ENCODE measurements around the gene MOGAT1. TPM values are rescaled to one million over a fixed set of nuclear protein-coding genes. Genes with fewer than 3 reads are reported as not detected.
"Not testable (repeated sequence)": the region's sequence is repeated elsewhere in the genome, so short reads cannot be mapped to it uniquely, and the experiment has no call there.

MOGAT1 gene
- polyA plus RNA-seq, 1 of the 3 experiments (the other 2 are of a cell fraction): not detected

DNA sequence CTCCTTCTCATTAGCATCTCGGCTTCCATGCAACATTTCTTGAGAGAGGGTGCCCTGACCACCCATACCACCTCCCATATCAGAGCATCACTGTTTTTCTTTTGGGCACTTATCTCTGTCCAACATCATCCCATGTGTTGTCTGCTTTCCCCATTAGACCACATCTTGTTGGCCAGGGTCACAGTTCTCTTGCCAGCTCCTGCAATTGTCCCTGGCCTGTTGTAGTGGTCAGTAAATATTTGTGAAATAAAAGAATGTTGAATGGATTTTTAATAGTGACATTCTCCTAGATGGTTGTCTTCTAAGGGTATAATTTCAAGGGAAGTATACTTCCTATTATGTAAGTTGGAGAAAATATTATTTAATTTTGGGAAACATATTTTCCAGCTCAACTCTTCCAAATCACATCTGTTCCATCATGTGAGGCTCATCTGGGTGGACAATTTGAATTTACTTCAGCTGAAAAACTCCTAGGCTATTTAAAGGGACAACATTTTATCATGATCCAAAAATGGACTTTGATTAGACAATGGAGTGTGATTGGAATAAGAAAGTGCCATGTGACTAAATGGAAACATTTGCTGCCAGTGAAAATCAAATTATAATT lies 83.0 kb downstream of the MOGAT1 start:
- H3K27me3 ChIP-seq (ENCODE audit: insufficient read depth): no peaks in the 10 kb centered on the region
- H3K4me1 ChIP-seq (ENCODE audit: control insufficient read depth in 1 of 2, insufficient read depth in 2 of 2, low read depth in 1 of 2, low read length in 1 of 2): peaks cover 0 to 16% of the 10 kb centered on the region in 2 experiments; a peak in 2 of 4 replicates
- CTCF ChIA-PET: interaction anchor here (1.0 to 1.4 kb wide), 3 partner anchors 37 to 149 kb away, joined by 3 read pairs; no protein-coding TSS in a partner anchor
- H3F3A ChIP-seq (replicated peaks; ENCODE audit: insufficient read depth): no peaks in the 10 kb centered on the region
- no peak overlapping the region for H3K4me3 ChIP-seq (ENCODE audit: low read depth in 2 of 2, low read length in 1 of 2)
- H2AFZ ChIP-seq (ENCODE audit: low read depth): no peak overlapping the region
- H3K79me2 ChIP-seq (ENCODE audit: insufficient read depth): no peaks in the 10 kb centered on the region
- no peak for TF ChIP-seq ELF1 (IDR thresholded peaks at IDR 0.05)
- TF ChIP-seq RFX5 (IDR thresholded peaks at IDR 0.05; ENCODE audit: low read length): no peak
- TF ChIP-seq, protein P1, sequence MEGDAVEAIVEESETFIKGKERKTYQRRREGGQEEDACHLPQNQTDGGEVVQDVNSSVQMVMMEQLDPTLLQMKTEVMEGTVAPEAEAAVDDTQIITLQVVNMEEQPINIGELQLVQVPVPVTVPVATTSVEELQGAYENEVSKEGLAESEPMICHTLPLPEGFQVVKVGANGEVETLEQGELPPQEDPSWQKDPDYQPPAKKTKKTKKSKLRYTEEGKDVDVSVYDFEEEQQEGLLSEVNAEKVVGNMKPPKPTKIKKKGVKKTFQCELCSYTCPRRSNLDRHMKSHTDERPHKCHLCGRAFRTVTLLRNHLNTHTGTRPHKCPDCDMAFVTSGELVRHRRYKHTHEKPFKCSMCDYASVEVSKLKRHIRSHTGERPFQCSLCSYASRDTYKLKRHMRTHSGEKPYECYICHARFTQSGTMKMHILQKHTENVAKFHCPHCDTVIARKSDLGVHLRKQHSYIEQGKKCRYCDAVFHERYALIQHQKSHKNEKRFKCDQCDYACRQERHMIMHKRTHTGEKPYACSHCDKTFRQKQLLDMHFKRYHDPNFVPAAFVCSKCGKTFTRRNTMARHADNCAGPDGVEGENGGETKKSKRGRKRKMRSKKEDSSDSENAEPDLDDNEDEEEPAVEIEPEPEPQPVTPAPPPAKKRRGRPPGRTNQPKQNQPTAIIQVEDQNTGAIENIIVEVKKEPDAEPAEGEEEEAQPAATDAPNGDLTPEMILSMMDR (IDR thresholded peaks at IDR 0.05): no peak
- no peak for TF ChIP-seq TCF12 (IDR thresholded peaks at IDR 0.05)
- TF ChIP-seq SIN3A (IDR thresholded peaks at IDR 0.05; ENCODE audit: borderline replicate concordance, low read depth, low read length): no peak
- no peak for TF ChIP-seq SMC3 (IDR thresholded peaks at IDR 0.05; ENCODE audit: low read depth, low read length)
- no peak for TF ChIP-seq RXRA (IDR thresholded peaks at IDR 0.05; ENCODE audit: borderline replicate concordance, low read depth)
- TF ChIP-seq, protein P2, sequence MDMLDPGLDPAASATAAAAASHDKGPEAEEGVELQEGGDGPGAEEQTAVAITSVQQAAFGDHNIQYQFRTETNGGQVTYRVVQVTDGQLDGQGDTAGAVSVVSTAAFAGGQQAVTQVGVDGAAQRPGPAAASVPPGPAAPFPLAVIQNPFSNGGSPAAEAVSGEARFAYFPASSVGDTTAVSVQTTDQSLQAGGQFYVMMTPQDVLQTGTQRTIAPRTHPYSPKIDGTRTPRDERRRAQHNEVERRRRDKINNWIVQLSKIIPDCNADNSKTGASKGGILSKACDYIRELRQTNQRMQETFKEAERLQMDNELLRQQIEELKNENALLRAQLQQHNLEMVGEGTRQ (IDR thresholded peaks at IDR 0.05; ENCODE audit: borderline replicate concordance, low read depth, low read length): no peak
- no peak for TF ChIP-seq YY1 (IDR thresholded peaks at IDR 0.05; ENCODE audit: low read depth)
- no peak for TF ChIP-seq FOXM1 (IDR thresholded peaks at IDR 0.05; ENCODE audit: low read depth)
- no peaks in the 10 kb centered on the region for H3K9me2 ChIP-seq
- H3K9me3 ChIP-seq: no peaks in the 10 kb centered on the region
- no peak overlapping the region for H3K9ac ChIP-seq
- H3K4me2 ChIP-seq: no peak overlapping the region
- 92% methylated on average over 1 of the region's 1 CpG for WGBS (ENCODE audit: low lambda C conversion rate)
- POLR2A ChIA-PET: no interaction called here
- no peaks in the 10 kb centered on the region for H4K20me1 ChIP-seq (ENCODE audit: insufficient read depth)
- DNase-seq: no peak
- H3K36me3 ChIP-seq (replicated peaks in 1 of 2; ENCODE audit: control insufficient read depth in 1 of 2, insufficient read depth in 2 of 2, low read length in 1 of 2): no peaks in the 10 kb centered on the region
- H3K27ac ChIP-seq (ENCODE audit: low read depth in 2 of 2, low read length in 1 of 2): no peak overlapping the region

DNA sequence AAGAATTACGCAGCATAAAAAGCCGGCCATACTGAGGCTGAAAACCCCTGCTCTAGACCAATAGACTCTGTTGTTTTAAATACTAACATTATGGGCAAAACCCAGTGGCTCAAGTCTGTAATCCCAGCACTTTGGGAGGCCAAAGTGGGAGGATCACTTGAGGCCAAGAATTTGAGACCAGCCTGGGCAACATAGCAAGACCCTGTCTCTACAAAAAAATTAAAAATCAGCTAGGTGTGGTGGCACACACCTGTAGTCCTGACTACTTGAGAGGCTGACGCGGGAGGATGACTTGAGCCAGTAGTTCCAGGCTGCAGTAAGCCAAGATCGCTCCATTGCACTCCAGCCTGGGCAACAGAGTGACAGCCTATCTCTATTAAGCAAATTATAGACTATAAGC lies 84.1 kb downstream of the MOGAT1 start:
- 86% methylated on average over 5 of the region's 5 CpGs for WGBS (ENCODE audit: low lambda C conversion rate)
- DNase-seq; H3F3A ChIP-seq (replicated peaks; ENCODE audit: insufficient read depth); POLR2A ChIA-PET; H4K20me1 ChIP-seq (ENCODE audit: insufficient read depth); H3K4me2 ChIP-seq; H3K27ac ChIP-seq (ENCODE audit: low read depth in 2 of 2, low read length in 1 of 2); H3K4me3 ChIP-seq (ENCODE audit: low read depth in 2 of 2, low read length in 1 of 2); H3K36me3 ChIP-seq (replicated peaks in 1 of 2; ENCODE audit: control insufficient read depth in 1 of 2, insufficient read depth in 2 of 2, low read length in 1 of 2); H3K9ac ChIP-seq; H3K9me3 ChIP-seq; H3K9me2 ChIP-seq; H2AFZ ChIP-seq (ENCODE audit: low read depth); CTCF ChIA-PET; H3K27me3 ChIP-seq (ENCODE audit: insufficient read depth); H3K79me2 ChIP-seq (ENCODE audit: insufficient read depth): not testable (repeated sequence)
- H3K4me1 ChIP-seq (ENCODE audit: control insufficient read depth in 1 of 2, insufficient read depth in 2 of 2, low read depth in 1 of 2, low read length in 1 of 2): peaks cover 0 to 13% of the 10 kb centered on the region in 2 experiments; a peak in 2 of 4 replicates

Measured in SK-N-SH (cell line).